GF-D8 (cell line): Measurements from ENCODE around the gene IGSF9.

Experiments
- DNase-seq: peaks from one replicate; lab custom pipeline; 2025; lab: John Stamatoyannopoulos, UW

IGSF9 gene

DNA sequence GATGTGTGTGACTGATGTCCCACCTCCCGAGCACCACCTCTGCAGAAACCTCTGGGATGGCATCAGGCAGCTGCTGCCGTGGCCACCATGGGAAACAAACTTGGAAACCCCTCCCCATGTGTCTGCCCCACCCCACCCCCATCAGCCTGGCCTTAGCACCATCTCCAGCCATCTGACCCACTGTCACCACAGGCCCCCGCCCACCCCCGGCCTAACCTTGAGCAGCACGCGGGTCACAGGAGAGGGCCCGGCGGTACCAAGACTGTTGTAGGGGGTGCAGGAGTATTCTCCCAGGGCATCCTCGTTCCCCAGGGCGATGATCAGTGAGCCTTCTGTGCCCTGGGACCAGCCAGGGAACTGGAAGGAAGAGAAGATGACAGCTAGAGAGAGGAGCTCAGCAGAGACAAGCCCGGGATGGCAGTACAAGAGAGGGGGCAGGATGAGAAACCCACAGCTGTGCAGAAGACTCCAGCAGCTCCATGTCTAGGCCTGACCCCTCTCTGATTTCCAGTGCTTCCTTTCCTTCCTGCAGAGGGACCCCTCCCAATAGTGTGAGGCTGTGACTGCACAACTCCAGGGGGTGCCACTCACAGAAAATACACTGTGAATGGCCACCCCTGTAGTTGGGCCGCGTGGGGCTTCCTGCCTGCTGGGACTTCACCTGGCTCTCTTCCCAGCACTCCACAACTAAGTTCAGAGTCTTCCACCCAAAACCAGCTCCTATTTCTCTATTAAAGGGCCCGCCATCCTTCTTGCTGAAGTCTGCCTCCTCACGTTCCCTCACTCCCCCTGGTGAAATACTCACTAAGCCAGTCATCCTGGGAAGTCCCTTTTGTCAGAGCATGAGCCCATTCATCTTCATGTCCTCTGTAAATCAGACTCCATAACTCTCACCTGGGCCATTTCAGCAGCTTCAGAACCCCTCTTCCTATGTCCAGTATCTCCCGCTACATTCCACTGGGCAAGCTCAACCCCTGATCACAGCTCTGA lies 12.8 kb downstream of the IGSF9 start:
- no peak for DNase-seq

GRCh38 chr1:159931795-159932173 lies 13.6 kb downstream of the IGSF9 start:
- no peak for DNase-seq

DNA sequence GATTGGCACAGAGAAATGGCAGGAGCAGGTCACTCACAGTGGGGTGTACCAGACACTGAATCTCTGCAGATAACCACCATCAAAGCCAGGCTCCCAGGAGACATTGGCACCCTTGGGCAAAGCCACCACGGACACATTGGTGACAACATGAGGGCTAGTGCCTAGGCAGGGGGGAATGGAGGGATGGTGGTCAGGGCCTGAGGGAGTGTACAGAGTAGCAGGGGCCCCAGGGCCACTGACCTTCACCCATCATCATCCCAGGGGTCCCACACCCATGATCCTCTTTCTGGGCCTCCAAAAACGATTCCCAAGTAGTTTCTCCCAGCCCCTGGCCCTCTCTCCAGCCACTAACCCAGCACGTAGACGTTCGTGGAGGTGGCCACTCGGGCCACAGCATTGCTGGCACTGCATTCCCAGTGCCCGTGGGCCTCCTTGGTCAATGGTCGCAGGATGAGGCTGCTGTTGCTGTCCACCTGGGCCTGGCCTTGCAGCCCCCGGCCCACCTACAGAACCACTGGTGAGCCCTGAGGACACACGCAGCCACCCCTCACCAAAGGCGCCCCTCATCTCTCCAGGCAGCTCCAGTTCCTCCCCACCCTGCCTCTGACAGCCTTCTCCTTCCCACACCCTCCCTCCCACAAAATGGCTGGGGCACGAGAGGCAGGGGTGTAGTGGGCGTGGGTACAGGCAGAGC lies 14.2 kb downstream of the IGSF9 start:
- no peak for DNase-seq

DNA sequence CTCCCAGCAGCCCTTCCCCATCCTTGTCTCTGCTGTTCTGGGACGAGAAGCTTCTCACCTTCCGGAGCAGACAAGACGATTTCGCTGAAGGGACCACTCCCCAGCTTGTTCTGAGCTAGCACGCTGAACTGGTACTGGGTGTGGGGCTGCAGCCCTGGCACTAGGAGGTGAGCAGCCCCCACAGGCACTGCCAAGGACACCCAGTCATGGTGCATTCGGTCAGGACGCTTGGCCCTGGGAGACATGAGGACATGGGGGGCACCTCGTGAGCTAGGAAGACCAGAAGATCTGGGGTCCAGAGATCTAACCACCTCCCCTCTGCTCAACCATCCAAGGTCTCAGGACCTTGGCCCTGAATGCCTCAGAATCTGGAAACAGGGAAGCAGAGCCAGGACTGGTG lies 14.8 kb downstream of the IGSF9 start:
- no peak for DNase-seq

- no peak for DNase-seq
Observed at GRCh38 chr1:159930216-159930615, 15.2 kb downstream of the IGSF9 start.

GRCh38 chr1:159929155-159930051 lies 16.0 kb downstream of the IGSF9 start:
- DNase-seq = no peak

DNA sequence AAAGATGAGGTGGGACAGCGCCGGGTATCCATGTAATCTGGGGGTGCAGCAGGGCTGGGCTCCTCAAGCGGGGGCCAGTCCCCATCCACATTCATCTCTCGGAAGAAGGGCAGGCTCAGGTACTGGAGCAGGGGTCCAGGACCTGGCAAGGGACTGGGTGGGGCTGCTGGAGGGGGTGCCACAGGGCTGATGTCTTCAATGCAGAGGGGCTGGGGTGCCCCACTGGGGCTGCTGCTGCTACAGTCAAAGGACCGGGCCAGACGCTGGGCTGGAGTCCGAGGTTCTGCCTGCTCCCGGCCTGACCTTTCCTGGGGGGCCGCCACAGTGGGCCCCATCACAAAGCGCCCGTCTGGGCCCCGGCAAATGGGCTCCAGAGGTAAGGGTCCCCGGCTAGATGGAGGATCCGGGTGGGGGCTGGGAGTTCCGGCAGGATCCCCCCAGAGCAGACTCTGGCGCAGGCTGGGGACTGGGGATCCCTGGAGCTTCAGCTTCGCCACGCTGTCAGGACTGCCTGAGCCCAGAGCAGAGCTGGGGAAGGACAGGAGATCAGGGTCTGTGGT lies 16.8 kb downstream of the IGSF9 start:
- no peak for DNase-seq

DNA sequence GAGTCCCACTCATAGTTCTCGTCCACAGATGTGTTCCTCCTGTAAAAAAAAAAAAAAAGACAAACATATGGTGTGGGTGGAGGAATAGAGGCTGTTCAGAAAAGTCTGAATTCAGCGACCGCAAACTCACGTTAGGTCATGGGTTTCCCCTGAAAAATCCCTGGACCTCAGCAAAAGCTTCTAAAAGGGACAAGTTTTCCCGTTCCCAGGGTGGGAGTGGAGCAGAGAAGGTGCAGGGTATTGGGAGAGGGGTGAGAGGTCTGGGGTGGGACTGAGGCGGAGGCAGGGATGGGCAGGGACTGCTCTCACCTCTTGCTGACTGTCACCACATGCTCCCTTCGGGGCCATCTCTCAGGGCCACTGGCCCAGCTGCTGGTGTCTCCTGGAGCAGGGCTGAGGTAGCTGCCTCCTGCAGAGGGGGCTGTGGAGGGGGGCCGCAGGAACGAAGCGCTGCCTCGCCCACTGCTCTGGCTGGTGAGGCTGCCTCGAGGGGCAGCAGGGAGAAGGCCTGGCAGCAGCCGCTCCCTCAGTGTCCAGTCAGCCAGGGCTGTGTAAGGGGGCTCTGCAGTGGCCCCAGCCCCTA lies 17.5 kb downstream of the IGSF9 start:
- DNase-seq = no peak

DNA sequence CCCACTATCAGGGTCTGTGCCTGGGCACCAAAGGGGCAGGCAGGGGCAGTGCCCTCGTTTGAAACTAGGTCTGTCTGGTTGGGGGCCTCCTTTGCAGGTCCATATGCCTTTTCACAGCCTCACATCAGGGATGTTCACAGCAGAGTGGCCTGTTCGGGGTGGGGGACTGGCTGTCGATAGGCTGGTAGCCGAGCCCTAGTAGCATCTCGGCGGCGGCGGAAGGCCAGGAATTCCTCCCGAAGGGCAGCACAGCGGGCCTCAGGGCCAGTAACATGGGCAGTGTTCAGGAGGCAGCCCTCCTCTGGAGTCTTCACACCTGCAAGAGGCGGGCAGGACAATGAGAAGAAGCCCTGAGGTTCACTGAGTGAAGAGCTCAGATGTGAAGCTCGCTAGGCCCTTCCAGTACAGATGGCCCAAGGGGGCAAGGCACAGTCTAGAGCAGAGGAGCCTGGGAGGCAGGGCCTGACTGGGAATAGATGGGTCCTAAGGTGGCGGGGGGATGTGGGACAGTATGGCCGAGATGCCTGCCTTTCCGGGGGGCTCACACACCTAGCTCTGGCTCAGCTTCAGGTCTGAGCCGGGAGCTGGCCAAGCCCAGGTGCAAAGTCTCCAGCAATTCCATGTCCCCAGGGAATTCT lies 18.1 kb downstream of the IGSF9 start:
- no peak for DNase-seq

- DNase-seq = no peak
Observed at GRCh38 chr1:159925719-159926078, 19.7 kb downstream of the IGSF9 start.

DNA sequence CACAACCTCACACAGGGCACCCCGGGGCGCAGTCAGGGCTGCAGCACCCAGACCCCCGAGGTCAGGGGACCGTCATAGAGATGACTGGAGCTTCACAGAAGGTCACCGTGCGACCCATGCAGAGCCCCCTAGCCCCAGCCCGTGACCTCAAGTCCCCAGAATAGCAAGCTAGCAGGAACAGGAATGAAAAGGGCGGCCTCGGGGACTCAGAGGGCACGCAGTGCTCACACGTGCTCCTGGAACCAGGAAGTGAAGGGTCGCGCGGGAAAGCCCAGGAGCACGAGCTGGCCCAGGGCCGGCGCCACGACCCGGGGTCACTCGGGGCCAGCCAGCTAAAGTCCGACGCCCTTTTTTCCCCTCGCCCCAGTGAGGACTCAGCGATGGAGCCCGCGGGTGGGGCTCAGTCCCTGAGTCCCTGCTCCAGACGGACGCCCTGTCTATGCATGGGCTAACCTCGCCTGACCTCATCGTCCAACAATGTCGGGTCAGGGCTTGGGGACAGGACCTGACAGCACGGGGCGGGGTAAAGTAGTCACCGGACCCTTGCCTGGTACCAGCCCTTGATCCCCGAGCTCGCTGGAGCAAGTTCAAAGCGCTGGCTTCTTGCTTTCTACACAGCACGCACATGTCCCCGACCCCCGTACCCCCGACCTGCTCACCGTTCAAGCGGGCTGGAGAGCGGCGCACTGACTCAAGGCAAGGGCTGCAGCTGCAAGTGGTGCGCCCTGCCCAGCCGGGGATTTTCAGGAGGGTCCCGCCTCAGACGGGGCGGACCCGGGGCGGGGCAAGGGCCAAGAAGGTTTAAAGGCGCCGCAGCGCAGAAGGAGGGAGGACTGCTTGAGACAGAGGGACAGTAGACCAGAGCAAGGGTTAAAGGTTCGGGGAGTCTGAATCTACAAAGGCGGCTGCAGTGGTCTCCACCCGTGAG lies 20.4 kb downstream of the IGSF9 start, which contains the start of gene TAGLN2:
TSS of gene TAGLN2 (minus strand) at position 717 of the 928 bp plus-strand sequence. CDS start 4,998 bp downstream, outside the sequence.
- DNase-seq = peak; percentile 73

- DNase-seq = no peak
Observed at GRCh38 chr1:159924025-159924790, 21.2 kb downstream of the IGSF9 start.

- DNase-seq = peak; percentile 74
Observed at GRCh38 chr1:159923203-159924024, 22.0 kb downstream of the IGSF9 start.

DNA sequence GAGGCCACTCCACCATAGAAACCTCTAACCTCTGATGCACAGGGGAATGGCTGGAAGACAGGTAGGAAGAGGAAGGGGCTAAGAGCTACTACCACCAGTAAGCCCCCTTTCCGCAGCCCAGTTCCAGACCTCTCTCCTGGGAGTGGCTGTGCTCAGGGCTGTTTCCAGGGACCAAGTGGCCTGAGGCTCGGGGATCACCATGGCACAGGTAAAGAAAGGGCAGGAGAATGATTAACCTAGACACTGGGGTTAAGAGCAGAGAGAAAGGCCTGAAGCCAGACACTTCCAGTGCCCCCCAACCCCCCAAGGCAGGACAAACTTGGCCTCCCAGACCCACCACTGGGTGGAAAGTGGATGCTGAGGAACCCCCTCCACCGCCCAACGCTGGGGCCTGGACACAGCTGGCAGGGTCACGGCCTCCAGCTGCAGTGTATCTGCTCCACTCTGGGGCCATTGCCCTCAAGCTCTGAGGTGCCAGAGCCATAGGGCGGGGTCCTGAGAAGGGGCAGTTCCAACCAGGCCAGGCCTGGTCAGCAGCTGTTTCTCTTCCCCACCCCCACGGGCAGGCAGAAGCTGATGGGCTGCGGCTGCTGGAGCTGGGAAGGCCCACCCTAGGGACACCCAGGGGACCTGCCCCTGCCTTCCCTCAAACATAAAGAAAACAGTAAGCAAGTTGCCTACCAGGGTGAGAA lies 22.8 kb downstream of the IGSF9 start:
- DNase-seq = no peak

DNA sequence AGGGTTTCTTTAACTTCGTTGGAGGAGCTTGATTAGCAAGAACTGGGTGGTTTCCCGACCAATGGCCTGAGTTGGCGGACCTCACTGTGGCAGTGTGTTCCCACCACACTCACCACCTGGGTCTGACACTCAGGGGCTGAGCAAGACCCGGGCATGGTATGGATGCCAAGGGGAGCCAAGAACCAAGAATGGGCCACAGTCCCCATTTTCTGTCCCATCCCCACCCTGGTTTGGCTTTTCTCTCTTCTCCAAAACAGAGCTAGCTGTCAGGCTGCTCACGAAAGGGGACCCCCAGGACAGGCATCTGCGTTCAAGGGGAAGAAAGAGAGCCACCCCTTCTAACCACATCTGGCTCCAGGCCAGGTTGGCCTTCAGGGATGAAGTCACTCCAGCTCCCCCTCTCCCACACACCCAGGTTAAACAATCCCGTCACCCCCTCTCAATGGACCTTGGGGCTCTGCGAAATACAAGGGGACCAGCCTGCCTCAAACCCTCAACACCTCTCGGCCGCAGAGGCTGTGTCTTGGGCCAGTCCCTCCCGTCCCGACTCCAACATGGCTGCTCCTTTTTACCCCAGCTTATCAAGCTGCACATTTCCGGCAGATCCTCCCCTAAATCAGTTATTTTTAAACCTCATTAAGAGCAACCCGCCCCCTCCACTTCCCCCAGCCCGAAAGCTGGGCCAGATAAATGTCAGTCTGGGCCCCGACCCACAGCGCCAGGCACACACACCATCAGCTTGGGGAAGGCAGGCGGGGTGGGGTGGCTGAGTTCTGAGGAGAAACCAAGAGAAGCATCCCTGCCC lies 23.5 kb downstream of the IGSF9 start:
- no peak for DNase-seq

- DNase-seq = no peak
Observed at GRCh38 chr1:159921251-159921650, 24.2 kb downstream of the IGSF9 start.

DNA sequence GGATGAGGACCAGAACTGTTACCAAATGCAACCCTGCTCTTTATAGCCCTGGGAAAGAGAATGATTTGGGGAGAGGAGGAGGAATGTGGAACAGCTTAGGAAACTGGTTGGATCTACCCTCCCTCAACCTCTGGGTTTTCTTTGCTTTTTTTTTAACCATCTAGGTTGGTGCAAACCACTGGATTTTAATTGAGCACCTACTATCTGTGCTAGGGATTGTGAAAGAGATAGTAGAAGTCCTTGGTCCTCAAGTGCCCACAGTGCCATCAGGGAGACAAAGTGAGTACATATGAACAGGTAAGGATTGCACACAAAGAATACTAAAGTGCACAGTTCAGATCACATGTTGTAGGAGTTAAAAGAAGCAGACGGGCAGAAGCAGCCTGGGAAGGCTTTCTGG lies 24.8 kb downstream of the IGSF9 start:
- DNase-seq = no peak
